Activated T-helper 1 cell treated with anti-CD3 and anti-CD28 coated beads, Interleukin-2, amount 50 U/mL, for 16 hours (primary cell): Measurements from ENCODE around the gene ATP2A2.
"Not testable (repeated sequence)": the region's sequence is repeated elsewhere in the genome, so short reads cannot be mapped to it uniquely, and the experiment has no call there.

Experiments
- DNase-seq, 2 donors: peaks; one replicate each; pipeline ENCODE4 v3.0.0-alpha.2; 2020; ENCODE audit warnings: low read depth in 1 of 2, low spot score in 1 of 2

The ATP2A2 gene

DNA sequence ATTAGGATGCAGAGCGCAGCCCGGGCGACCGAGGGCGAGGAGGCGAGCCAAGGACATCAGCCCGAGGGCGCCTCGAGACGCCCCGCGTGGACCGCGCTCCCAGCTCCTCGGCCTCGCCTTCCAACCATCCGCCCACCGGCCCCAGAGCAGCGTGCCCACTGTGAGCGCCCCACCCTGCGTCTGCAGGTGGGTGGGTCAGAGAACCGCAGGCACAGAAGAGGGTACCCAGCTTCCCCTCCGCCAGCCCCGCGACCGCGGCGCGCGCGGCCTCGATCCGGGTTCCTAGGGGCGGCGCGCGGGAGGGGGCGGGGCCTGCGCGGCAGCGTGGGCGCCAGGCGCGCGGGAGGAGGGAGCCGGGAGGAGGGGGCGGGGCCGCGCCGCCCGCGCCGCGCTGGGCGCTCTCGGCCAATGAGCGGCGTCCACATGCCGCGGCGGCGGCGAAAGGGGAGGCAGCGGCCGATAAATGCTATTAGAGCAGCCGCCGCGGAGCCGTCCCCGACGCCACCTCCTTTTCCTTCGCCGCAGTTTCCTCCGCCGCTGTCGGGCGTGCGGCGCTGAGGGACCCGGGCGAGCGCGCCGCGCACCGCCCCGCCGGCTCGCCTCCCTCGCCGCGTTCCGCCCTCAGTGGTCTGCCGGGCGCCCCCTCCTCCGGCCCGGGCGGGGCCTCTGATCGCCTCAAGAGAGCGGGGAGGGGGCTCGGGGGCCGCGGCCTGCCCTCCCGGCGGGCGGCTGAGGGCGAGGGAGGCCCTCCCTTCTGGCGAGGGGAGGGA, at the start of gene ATP2A2:
Gene ATP2A2, plus strand, starts transcription at position 469 of the 770 bp plus-strand sequence. CDS start 543 bp downstream, outside the sequence.
- peak; percentile 71 to 86 for DNase-seq

DNA sequence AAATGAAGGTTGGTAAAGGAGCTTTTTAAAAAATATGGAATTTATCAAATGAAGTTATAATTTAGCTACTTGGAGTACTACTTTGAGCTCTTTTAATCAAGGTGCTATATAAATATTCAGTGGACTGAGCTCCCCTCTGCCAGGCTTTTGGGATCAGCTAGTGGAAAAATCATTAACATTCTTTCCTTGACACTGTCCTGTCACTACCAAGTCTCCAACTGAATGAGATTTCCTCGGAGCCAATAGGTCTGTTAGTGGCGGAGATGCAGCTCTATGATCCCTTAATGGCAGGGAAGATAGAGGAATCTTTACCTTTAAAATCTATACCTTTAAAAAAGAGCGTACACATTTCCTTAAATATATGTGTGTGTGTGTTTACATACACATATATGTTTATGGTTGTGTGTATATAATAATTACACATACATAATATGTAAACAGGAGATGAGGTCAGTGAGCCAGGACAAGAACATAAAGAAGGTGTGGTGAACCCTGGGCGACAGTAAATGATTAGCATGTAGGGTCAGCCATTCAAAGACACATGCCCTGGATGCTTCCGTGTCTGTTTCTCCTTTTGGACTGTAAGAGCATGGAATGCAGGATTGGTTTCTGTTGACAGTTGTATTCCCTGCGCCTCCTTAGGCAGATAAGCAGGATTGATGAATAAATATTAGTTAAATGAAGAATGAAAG, 47.7 kb upstream of the ATP2A2 start:
- DNase-seq, result no peak

DNA sequence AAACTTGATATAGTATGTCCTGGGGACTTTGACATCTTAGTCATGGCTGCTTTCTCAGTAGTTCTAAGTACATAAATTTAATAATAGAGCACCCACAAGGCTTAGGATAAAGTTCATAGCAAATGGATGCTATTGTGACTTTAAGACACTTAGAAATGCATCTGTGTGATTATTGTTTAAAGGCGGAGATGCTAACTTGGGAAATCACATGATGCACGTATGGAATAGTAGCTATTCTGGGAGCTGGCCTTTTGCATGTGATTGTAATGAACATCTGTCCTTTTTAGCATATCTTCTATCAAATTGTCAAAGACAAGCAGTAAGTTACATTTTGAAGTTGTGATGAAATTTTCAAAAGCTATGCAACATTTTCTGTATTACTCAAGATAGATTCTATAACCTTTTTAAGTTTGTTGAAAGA, 46.7 kb upstream of the ATP2A2 start:
- DNase-seq, result no peak

DNA sequence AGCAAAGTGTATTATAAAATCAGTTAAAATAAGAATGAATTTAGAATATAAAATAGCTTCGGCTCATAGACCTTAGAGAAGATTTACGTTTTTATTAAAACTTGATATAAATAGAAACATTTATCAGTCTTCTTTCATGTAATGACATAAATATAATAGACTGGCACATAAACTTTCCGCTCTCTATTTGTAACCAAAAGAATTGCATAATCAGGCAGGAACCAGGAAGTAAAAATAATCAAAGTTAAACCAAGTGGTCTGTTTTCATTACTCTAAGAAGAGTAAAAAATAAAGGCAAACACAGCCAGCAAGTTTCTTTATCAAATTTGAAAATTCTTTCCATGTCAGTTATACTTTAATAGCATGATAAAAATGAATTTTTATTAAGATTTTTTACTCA, 46.3 kb upstream of the ATP2A2 start:
- DNase-seq, result no peak

DNA sequence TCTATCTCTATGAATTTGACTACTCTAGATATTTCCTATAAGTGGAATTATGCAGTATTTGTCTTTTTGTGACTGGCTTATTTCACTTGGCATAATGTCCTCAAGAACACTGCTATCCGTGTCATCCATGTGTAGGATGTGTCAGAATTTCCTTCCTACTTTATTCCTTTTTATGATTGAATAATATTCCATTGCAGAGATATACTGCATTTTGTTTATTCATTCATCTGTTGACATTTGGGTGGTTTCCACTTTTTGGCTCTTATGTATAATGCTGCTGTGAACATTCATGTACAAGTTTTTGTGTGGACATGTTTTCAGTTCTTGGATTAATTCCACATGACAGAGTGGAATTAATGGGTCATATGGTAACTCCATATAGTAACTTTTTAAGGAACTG, 45.7 kb upstream of the ATP2A2 start:
- DNase-seq, result no peak

DNA sequence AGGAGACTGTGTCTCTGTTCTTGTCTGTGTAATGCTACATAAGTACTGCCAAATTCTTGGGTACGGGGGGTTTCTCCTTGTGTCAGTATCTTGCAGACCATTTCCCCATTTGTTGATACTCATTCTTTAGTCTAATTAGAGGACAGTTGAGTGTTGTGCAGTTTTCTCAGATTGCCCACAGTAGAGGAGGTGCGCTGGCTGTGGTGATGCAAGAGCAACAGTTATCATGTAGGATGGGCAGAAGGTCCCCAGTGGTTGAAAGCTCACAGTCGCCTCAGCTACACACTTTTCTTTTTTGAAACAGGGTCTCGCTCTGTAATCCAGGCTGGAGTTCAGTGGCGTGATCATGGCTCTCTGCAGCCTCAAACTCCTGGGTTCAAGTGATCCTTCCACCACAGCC, 37.8 kb upstream of the ATP2A2 start:
- DNase-seq, result no peak

DNA sequence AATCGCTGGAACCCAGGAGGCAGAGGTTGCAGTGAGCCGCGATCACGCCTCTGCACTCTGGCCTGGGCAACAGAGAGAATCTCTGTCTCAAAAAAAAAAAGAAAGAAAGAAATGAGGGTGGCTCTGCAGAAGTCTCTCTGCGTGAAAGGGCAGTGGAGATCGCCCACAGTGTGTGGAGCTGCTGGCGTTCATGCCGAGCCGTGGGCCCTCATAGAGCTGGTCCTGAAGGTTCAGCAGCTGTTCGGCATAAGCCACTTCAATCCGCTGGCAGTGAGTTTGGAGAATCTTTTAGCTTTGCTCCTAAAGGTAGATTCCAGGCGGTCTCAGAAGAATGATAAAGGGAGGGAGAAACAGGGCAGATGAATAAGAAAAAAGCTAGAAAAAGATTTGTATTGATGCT, 36.7 kb upstream of the ATP2A2 start:
- no peak for DNase-seq

DNA sequence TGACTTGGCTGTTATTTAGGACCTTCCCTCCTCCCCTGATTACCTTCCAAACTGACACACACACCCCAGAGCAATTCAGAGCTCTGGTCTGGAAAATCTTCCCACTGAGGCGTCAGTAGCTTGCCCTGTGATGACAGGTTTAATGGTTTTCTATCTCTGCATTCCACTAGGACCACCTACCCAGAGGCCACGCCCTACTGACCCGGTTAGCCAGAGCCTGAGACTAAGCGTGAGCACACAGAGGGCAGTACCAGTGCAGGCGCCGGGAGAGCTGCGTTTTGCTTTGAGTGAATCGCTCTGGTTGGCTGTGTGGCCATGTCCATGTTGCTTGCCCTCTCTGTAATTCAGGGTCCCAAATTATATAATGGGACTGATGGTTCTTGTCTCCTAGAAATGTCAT, 36.2 kb upstream of the ATP2A2 start:
- no peak for DNase-seq

DNA sequence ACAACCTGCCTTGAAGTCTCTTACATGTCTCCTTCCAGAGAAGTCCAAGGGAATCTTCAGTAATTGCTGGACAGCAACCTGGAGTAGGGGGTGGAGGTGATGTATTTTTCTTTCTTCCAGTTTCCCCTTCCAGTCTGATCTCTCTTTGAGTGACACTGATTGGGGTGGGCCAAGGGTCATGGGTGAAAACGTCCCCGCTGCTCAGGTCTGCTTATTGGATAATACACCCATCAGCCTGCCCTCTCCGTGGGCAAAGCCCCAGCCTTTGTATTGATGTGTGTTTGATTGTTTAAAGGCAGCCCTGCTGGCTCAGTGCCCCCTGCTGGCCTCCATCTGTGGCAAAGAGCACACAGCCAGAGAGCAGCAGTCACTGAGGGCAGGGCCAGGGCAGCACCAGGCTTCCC, 35.7 kb upstream of the ATP2A2 start:
- peak; percentile 3 to 16 for DNase-seq

DNA sequence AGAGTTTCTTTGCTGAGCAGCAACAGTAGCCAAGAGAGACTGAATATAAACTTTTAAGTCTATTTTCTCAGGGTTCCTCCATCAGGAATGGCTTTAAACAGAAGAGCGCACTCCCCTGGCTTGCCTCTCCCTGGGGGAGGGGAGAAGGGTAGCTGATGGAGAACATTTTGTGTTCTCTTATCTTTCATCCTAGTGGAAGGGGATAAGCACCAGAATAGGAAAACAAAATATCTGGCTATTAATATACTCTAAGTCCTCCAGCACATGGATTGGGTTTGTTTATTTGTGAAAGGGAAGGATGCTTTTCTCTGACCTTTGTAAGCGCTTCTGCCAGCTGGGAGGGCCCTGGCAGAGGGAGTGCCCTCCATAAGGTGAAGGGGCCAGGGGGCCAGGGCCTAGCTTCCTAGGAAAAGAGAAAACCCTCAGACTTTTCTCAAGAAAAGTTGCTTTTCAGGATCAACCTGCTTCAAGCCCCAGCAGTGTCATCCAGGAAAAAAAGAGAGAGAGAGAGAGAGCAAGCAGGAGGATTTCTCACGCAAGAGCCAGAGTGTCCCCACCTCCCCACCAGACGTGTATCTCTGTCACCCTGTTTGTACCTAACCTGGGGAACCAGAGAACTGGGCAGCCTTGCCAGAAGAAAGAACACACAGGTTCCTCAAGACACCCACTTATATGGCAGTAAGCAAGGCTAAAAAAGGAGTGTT, 34.3 kb upstream of the ATP2A2 start:
- no peak for DNase-seq

DNA sequence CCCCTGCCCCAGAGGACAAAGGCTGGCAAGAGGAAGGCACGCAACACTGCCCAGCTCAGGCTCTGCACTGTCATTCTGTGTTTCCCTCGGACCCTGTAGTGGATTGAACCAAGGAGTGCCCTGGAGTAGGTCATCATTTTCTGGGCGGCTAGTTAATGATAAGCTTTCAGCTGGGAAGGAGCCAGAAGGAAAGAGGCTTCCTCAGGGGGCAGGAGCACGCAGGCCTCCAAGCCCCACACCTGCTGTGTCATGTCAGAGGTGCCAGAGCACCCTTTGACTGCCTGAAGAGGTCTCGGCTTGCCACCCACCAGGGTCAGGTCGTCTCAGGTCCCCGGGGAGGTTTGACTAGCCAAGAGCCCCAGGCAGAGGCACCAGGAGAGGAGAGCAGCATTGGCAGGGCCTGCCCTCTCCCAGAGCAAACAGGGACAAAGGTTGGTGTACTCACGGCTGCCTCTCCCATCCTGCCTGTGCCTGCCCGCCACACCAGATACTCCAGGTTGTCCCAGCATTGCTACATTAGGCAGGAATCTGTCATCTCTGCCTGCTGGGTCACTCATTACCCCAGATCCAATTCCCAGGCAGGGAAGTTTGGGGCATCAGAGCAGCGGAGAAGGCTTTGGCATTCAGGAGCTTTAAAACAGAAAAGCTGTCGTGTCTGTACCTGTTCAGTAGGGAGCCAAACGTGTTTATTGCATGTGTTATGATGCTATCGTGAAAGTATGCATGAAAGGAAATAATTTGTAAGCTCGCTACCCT, 33.5 kb upstream of the ATP2A2 start:
- DNase-seq, result no peak

DNA sequence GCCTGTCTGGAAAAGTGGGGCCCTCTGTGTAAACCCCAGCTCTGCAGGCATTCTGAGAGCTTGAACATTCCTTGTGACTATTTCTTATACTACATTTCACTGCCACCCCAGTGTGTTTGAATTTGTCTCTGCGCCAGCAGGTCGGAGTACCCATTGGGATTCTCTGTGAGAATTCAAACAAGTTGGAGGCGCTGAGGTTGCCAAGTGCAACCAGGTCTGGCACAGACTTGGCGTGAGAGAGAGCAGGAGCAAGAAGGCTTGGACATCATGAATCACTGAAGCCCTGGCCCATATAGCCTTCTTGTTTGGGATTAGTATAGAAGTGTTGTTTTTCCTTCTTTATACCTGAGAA, 33.0 kb upstream of the ATP2A2 start:
- DNase-seq, result no peak

DNA sequence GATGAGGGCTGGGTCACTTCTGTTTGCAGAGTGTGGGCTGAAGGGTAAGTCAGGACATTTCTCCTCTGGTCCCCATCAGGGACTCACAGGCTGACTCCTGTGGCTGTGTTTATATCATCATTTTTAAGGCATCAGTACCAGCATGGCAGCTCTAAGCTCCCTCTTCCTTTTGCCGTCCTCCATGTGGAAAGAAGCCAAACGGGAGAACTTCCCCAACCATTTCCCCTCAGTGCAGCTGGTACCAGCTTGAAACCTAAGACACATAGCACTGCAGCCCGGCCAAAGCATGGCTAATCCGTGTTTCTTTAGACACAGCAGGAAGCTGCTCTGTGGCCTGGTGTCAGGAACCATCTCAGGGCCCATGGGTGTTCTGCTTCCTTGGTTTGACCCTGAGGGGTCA, 31.9 kb upstream of the ATP2A2 start:
- no peak for DNase-seq

DNA sequence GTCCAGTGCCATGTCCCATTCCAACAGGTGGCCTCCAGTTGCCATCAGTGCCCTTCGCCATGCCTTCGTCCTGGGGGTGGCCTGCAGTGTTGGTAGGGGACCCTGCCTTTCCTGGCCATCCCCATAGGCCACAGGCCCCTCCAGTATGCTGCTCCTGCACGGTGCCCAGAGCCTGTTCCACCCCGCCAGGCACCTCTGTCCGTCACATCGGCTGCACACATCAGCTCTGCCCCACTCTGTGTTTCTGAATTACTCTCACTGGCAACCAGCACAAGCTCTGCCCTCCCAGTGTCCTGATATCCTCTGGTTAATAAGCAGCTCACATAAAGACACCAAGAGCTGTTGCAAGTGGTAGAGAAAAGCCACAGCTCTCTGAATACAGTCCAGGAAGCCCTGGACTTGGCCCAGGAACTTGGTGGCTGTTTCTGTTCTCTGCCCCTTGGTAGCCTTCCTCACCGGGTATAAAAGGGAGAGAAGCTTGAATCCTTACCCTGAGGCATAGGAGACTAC, 31.3 kb upstream of the ATP2A2 start:
- no peak for DNase-seq

DNA sequence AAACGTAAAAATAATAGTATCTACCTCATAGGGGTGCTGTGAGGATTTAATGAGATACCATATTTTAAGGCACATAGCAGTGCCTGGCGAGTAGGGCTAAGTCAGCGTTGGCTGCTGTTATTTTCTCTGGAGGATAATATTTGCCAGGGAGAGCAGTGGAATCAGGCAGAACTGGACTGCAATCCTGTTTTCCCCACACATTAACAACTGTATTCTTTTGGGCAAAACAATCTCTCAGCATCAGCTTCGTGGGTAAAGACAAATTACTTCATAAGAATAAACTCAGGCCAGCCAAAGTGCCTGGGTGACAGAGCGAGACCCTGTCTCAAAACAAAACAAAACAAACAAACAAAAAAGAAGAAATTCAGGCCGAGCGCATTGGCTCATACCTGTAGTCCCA, 29.7 kb upstream of the ATP2A2 start:
- DNase-seq, result no peak

DNA sequence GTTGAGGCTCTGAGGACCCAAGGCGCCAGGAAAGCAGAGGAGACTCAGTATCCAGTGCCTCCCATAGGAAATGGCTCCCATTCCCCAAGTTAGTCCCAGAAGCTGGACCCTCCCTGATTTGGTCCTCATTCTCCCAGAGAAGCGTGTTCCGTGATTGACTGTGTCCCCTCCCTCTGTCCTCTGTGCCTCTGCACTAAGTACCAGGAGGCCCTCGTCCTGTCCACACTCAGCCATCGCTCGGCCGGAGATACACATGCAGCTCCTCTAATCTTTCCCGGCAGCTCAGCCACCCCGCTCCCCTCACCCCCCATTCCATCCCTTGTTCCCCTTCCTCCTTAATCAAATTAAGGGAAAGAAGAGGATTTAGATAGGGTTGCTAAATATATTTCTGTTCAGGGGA, 28.3 kb upstream of the ATP2A2 start:
- DNase-seq, result no peak

DNA sequence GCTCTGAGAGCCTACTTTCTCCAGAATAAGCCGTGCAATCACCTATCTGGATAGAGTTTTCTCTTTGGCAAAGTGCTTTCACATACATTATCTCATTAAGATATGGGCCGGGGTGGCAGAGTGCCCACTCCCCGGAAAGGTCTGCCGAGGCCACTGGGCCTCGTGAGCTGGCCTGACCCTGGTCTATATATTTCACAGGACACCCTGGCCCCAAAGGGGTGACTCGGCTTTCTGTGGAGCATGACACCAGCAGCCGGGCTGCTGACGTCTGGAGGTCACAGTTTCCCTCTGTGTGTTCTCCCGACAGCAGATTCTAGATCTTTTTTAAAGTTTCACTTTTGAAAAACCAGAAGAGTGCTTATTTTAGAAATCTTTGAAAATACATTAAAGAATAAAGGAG, 27.9 kb upstream of the ATP2A2 start:
- DNase-seq, result no peak

DNA sequence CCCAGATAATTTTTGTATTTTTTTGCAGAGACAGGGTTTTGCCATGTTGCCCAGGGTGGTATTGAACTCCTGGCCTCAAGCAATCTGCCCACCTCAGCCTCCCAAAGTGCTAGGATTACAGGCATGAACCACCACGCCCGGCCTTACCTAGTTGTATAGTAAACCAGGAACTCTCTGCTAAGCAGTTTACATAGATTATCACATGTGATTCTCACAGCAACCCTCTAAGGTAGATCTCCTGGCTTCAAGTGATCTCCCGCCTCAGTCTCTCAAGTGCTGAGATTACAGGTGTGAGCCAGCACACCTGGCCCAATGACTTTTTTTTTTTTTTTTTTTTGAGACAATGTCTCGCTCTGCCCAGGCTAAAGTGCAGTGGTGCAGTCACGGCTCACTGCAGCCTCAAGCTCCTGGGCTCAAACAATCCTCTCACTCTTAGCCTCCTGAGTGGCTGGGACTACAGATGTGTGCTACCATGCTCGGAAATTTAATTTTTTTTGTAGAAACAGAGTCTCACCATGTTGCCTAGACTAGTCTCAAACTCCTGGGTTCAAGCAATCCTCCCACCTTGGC, 26.0 kb upstream of the ATP2A2 start:
- no peak for DNase-seq

DNA sequence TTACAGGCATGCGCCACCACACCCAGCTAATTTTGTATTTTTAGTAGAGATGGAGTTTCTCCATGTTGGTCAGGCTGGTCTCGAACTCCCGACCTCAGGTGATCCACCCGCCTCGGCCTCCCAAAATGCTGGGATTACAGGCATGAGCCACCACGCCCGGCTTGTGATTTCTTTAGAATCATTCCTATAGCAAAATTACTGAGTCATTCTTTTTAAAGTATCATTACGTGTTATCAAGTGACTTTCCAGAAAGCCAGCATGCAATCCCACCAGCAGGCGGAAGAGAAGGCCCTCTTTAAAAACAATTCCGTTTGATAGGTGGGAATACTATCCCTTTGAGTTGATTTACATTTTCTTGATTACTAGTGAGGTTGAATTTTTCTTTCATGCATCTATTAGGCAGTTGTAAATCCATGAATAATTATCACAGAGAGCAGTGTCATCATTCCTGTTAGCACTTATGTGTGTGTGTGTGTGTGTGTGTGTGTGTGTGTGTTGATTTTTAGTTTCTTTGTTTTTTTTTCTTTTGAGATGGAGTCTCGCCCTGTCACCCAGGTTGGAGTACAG, 25.1 kb upstream of the ATP2A2 start:
- DNase-seq, result not testable (repeated sequence)

DNA sequence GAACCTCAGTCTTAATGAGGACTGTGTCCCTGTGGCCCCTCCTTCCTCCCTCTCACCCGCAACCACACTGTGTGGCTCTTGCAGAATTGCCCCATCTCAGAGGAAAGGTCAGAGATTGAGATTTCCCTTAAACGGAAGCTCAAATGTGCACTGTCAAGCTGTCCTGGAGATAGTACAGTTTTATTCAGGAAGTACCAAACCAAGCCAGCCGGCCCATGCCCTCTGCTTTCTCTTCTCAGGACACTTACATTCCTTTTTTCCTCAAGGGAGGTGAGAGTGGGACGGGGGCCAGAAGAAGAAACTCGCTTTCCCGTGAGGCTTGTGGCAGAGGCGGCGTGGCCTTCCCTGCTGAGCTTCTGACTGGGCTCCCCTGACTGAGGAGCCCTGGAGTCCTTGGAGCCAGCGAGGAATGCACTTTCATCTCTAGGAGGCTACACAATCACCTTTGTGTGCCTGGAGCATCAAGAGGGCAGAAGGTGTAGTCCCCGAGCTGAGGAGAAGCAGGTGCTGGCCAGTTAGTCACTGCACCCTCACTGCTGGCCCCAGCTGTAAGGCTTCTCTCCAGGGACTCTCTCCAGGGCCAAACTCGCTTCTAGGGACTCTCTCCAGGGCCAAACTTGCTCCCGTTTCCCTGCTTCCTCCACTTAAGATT, 24.1 kb upstream of the ATP2A2 start:
- no peak for DNase-seq
